NCI-H524 (cell line): Measurements from ENCODE around the gene SELENOF.
"Not testable (repeated sequence)": the region's sequence is repeated elsewhere in the genome, so short reads cannot be mapped to it uniquely, and the experiment has no call there.

Experiments
- DNase-seq, 2 experiments: peaks; one replicate each; lab custom pipeline; 2025; lab: John Stamatoyannopoulos, UW

SELENOF gene

DNA sequence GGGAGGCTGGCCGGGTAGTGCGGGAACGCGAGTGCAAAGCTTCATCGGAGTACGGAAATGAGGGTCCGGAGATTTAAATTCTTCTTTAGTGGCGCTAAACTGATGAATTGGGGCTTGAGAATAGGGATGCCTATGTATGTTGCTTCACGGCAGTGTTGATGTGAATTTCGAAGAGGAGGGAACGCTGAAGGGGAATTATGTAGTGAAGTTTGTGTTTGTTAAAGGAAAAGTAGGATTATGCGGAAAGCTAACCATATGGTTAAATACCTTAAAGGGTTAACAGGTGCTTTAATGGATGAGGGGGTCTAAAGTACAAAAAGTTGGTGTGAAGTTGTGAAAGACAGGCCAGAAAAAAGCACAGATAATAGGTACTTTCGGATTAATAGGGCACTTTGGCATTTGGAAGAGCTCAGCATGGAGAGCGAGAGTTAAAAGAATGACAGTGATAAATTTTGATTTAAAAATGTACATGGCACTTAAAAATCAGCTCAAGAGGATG lies 1.9 kb upstream of the SELENOF start:
- no peak for DNase-seq

DNA sequence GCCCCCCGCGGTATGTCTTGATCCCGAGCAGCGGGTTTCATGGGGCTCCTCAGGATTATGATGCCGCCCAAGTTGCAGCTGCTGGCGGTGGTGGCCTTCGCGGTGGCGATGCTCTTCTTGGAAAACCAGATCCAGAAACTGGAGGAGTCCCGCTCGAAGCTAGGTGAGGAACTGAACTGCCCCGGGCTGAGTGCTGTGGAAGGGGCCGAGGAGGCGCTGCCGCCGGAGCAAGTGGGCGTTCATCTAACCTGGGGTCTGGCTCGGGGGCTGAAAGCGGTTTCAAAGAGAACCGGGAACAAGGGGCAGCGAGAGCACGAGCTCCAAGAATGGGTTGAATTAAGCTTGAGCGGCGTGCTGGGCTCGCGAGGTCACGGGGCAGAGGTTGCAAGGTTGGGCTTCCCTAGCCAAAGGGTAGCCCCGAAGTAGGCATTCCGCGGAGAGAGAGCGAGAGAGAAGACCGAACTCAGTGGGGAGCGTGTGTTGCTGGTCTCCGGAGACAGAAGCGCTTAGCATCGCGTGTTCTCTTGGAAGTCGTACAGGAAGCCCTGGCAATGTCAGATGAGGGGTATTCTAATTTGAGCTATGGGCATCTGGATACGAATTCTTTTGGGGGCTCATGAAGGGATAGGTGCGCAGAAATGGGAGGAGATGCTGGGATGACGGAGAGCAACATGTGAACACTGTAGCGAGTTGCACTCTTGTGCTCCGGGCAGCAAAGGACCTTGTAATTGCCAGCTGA lies 1.2 kb upstream of the SELENOF start:
- DNase-seq = peak; percentile 14 to 77

DNA sequence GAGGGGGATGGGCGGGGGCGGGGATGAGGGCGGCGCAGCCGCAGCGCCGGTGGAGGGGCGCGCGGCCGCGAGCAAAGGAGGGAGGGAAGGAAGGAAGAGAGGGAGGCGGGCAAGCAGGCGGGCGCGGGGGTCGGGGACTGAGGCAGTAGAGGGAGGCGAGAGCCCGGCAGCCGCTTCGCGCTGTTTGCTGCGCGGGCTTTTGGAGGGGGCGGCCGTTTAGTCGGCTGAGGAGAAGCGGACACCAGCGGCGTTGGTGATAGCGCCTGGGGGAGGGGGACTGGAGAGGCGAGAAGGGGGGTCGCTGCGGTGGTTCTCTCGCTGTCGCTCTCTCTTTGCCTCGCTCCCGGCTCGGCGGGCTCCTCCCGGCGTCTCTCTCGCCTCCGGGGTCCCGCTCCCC lies 673 bp upstream of the SELENOF start, which contains the start of gene HS2ST1:
Gene HS2ST1, plus strand, starts transcription at position 35 of the 397 bp plus-strand sequence.
- peak in 1 of 2 experiments; percentile 74 for DNase-seq

DNA sequence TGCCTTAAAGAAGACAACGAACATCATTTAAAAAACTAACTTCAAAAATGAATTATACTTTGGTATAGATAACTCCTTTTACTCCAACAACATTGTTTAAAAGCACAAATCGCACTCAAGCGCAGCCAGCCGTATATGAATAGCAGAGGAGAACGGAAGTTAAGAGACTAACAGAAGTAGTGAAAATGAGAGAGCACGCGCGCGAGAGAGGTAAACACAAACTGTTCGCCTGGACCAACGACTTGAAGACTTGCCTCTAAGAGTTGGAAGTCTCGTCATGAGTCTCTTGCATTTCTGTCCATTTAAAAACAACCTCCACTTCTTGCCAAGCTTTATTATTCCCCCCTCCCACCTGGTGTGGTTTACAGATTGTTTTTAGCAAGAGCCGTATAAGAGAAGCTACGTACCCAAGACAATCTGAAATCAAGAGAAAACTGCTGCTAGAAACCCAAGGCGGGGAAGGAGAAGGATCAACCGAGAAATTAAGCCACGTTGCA lies 479 bp downstream of the SELENOF start:
- DNase-seq = peak in 1 of 2 experiments; percentile 53

DNA sequence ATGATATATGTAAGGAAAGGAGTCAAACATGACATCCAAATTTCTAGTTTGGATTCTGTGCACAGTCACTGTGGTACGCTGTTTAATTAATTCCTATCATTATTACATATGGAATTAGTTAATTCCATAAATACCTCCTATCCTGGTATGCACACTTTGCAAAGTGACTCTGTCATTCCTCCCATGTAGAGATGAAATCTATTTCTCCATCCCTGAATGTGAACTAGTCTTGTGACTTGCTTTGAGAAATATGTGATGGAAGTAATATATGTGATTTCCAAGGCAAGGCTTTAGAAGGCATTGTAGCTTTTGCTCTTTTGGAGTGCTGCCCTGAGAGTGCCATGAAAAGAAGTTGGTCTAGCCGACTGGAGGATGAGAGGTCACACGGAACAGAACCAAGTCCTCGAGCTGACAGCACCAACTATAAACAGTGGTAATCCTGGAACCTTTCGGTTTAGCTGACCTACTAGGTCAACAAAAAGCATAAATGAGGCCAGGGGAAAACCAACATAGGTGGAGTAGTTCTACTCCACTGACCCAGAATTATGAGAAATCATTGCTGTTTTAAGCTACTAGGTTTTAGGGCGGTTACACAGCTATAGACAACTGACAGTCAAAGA lies 1.5 kb downstream of the SELENOF start:
- no peak for DNase-seq

DNA sequence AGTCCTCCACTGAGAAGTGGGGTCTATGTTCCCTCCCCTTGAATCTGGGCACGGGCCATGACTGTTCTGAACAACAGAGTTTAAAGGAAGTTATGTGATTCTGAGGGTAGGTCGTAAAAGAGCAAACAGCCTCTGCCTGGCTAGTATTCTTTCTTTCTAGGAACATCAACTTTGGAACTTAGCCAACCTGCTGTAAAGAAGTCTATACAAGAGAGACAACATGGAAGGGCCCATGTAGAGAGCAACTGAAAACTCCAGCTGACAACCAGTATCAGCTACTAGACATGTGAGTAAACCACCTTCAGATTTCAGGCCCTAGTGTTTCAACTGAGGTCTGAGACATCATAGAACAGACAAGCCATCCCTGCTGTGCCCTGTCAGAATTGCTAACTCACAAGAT lies 7.5 kb downstream of the SELENOF start:
- DNase-seq = no peak

DNA sequence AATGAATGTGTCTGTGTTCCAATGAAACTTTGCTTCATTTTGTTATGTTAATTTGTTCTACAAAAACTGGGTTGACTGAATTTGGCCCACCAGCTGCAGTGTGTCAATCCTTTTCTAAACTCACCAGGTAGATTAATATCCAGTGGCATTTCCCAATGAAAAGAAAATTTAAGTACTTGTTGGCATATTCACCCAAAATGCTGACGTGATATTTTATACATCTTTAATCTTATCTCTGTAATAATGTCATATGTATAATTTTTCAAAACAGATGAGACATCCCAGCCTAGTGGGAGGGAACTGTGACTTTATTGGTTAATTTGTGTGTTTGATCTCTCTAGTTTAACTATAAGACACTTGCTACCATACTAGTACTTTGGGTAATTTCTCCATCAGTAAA lies 8.1 kb downstream of the SELENOF start:
- no peak for DNase-seq

DNA sequence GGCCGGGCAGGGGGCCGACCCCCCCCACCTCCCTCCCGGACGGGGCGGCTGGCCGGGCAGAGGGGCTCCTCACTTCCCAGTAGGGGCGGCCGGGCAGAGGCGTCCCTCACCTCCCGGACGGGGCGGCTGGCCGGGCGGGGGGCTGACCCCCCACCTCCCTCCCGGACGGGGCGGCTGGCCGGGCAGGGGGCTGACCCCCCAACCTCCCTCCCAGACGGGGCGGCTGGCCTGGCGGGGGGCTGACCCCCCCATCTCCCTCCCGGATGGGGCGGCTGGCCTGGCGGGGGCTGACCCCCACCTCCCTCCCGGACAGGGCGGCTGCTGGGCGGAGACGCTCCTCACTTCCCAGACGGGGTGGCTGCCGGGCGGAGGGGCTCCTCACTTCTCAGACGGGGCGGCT lies 14.5 kb downstream of the SELENOF start:
- not testable (repeated sequence) for DNase-seq

DNA sequence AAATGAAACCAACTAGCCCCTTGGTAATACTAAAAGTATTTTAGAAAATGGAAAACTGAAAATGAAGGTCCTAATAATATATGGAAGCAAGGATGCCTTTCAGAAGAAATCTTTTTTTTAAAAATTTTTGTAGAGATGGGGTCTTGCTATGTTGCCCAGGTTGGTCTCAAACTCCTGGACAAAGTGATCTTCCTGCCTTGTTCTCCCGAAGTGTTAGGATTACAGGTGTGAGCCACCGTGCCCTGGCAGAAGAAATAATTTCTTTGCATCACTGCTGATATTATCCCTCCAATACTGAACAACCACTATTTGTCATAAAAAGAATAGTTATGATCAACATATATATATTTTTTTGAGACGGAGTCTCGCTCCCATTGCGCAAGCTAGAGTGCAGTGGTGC lies 25.6 kb downstream of the SELENOF start:
- no peak for DNase-seq

DNA sequence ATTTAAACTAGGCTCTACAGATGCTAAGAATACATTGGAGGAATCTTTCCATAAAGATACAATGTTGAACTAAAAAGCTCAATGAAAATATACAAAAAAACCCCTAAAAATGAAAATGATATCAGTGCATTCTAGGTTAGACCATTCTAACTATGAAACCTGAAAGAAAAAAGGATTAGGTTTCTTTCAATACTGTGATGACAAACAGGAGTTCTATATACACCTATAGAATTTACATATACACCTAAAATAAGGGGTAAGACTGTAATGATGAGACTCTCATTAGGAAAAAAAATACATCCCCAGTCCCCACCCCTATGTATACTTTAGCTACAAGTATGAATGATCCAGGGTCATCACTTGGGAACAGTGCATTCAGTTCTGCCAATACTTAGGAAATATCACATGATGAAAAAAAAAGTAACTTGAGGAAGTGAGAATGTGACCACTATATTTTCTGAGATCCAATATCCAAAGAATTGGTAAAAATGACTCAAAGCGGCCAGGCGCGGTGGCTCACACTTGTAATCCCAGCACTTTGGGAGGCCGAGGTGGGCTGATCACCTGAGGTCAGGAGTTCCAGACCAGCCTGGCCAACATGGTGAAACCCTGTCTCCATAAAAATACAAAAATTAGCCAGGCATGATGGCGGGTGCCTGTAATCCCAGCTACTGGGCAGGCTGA lies 26.3 kb downstream of the SELENOF start:
- no peak for DNase-seq

DNA sequence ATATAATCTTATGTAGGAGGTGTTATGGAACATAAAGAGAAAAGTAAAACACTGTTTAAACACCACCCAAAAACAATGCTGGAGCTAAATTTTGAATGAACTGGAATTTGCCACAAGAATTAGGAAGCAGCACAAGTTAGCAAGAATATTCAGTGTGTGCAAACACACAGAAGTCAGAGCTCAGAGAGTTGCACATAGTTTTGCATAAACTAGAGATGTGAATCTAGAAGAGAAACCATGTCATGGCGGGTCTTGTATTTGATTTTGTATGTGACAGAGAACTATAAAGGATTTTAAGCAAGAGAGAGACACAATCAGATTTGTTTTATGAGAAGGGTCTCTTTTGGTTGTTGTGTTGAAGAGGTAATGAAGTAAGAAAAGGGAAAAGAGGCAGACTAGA lies 38.2 kb downstream of the SELENOF start:
- DNase-seq = no peak

DNA sequence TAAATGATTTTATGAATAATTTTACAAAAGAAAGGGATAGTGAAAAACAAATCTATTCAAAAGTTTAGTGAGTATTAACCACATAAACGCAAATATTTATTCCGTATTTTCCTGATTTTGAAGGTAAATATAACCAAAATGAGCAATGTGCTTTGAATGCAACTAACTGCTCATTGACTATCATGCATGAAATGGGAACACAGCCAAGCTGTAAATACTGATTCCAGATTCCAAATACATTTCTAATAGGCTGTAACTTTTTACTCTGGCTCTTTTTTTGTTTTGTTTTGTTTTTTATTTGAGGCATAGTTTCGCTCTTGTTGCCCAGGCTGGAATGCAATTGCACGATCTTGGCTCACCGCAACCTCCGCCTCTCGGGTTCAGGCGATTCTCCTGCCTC lies 41.8 kb downstream of the SELENOF start:
- no peak for DNase-seq

DNA sequence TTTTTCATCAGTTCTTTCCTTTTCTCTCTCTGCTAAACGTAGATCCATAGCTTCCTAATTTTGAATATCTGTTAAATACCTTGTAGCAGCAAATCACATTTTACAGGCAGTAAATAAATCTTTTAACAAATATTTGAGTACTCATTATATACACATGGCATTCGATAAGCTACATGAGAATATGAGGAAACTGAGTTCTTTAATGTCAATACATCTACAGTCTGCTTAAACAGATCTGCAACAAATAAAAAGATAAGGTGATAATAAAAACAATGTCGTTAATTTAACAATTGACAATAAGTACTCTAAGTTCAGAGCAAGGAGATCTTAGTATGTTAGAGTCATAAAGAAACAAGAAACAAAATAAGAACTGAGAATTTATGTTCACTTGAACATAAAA lies 42.9 kb downstream of the SELENOF start:
- DNase-seq = no peak

DNA sequence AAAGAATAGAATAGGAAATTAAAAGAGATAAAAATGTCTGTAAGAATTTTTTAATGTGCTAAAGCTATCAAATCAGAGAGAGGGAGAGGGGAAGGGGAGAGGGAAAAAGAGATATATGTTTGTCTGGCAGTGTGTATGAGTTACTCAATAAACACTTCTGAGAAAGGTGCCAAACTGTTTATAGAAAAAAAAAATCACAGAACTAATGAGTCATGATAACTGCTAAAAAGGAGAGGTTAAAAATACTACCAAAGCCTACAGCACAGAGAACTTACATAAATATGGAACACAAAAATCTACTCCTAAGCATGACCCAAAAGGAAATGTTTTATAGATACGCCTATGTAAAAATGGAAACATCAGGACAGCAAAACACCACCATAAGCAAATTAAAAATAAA lies 45.4 kb downstream of the SELENOF start:
- DNase-seq = no peak

DNA sequence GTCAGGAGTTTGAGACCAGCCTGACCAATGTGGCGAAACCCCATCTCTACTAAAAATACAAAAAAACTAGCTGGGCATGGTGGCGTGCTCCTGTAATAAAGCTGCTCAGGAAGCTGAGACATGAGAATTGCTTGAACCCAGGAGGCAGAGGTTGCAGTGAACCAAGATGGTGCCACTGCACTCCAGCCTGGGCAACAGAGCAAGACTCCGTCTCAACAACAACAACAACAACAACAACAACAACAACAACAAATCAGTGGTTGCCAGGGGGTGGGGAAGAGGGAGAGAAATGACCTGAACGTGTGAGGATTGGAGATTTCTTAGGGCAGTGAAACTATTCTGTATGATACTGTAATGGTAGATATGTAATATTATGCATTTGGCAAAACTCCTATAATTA lies 46.6 kb downstream of the SELENOF start:
- not testable (repeated sequence) for DNase-seq

DNA sequence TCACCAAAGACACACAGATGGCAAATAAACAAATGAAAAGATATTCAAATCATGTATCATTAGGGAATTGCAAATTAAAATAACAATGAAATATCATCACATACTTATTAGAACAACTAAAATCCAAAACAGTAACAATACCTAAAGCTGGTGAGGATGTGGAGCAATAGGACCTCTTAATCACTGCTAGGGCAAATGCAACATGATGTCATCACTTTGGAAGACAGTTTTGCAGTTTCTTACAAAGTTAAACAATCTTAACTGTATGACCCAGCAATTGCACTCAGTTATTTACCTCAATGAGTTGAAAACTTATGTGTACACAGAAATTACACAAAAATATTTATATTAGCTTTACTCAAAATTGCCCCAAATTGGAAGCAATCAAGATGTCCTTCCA lies 47.3 kb downstream of the SELENOF start:
- no peak for DNase-seq

DNA sequence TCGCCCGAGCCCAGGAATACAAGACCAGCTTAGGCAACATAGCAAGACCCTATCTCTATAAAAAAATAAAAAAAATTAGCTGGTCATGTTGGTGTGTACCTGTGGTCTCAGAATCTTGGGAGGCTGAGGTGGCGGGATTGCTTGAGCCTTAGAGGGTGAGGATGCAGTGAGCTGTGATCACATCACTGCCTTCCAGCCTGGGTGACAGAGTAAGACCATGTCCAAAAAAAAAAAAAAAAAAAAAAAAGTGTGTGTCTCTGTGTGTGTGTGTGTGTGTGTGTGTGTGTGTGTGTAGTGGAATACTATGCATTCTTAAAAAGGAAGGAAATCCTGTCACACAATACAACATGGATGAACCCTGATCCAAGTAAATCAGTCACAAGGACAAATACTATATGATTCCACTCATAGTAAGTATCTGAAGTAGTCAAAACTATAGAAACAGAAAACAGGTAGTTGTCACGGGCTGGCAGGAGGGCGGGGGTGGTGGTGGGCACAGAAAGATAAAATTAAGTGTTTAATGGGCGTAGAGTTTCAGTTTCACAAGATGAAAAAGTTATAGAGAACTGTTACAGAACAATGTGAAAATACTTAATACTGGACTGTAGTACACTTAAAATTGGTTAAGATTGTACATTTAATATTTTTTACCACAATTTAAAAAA lies 47.8 kb downstream of the SELENOF start:
- DNase-seq = no peak

DNA sequence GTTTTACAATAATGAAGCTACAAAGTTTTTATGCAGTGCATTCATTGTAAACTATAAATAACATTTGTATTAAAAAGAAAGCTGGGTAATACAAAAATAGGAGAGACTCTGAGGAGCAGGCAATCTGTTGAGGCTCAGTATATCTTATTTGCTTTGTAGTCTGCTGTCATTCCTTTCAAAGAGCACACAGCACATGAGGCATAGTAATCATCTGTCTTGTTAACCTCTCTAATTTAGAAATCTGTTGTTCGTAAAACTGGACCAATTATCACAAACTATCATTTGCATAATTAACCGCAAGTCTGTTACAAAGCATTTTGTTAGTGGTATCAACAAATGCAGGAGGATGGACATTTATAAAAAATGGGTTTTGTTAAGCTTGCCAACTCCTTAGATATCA lies 51.0 kb downstream of the SELENOF start:
- no peak for DNase-seq

DNA sequence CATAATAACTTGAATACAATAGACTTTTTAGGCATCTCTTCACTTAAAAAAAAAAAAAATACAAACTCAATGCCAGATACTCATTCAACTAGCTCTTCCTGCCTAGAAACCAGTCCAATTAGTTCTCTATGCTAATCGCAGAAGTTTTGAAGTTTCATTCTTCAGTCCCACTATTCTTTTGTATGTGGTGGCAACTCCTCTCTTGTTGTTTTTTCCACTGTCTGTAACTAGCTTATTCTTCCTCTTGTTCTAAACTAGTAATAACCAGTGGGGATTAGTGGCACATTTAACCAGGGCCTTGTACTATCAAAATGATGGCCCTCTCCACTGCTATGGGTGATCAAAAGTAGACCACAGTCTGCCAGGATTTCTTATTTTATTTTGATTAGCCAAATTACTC lies 52.5 kb downstream of the SELENOF start:
- DNase-seq = no peak

DNA sequence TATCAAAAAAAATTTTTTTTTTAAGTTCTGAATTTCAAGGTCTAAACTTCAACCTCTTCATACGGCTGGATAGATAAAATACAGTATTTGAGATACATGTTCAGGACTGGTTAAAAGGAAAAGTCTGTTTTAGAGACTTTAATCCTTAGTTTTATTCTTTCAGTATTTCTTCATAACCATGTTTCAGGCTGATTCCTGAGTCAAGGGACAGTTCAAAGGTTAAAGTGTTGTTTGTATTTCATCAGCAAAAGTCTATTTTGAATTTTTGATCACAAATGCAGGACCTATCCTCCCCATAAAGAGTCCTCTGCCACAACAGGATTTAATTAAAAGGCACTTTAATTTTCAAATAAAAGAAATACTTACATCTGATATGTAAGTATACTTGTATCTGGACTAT lies 53.5 kb downstream of the SELENOF start:
- no peak for DNase-seq

DNA sequence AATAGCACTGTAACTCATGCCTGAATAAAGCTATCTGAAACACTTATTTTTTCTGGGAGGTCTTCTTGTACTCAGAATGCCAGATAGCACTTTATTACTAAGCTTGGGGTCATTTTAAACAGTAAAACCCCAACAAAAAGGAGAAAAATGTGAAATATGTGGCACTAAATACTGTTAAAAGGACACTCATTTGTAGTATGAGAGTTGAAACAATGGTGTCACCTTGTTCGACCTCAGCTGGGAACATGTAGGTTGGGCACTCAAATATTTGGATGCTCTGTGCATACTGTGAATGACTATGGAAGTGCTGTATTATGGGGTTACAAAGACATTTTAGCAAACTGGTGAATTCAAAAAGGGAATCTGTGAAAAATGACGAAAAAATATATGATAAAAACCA lies 53.9 kb downstream of the SELENOF start:
- no peak for DNase-seq

DNA sequence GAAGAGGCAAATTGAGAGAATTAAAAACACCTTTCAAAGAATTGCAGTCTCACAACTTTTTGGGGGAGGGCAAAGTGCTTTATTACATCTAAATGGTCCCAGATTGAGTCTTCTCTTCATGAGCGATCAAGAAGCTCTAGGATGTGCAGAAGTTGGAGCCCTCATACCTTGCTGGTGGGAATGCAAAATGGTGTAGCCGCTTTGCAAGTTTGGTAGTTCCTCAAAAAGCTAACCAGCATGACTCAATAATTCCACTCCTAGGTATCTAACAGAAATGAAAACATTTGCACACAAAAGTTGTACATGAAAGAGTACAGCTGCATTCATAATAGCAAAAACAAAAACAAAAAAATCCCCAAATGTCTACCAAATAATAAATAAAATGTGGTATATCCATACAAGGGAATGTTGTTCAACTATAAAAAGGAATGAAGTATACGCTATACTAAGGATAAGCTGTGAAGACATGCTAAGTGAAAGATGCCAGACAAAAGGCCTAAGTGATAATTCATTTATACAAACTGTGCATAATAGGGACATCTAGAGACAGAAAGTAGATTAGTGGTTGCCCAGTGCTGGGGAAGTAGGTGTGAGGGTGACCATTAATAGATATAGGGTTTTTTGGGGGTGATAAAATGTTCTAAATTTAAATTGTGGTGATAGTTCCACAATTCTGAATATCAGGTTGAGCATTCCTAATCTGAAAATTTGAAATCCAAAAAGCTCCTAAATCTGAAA lies 55.2 kb downstream of the SELENOF start:
- no peak for DNase-seq
